HepG2 (cell line): ENCODE results near the gene APOC3. TPM values are rescaled to one million over a fixed set of nuclear protein-coding genes. Genes with fewer than 3 reads are reported as not detected.

ENCODE experiments used
- CEBPB ChIP-seq: IDR thresholded peaks from 2 replicates; pipeline ENCODE4 v1.6.1; 2011; ENCODE audit warnings: low read depth, low read length, improper control_type of control experiment, borderline replicate concordance
- DPF2 ChIP-seq: sonication (generic); formaldehyde crosslinking; IDR thresholded peaks from 2 replicates; pipeline ENCODE4 v1.4.0; 2020; ENCODE audit warnings: mild to moderate bottlenecking, low read depth, missing genetic modification reagents, borderline replicate concordance
- EP300 ChIP-seq, 3 experiments: sonication (generic) in 1 of 3; formaldehyde crosslinking in 1 of 3; IDR thresholded peaks; 2 replicates each; pipeline versions ENCODE4 v1.5.1 to v1.6.1; 2011 to 2020; ENCODE audit warnings: low read depth in 2 of 3, low read length in 2 of 3, borderline replicate concordance in 1 of 3, improper control_type of control experiment in 1 of 3, mild to moderate bottlenecking in 1 of 3, missing genetic modification reagents in 1 of 3, moderate library complexity in 1 of 3
- FOXJ3 ChIP-seq: sonication (generic); formaldehyde crosslinking; IDR thresholded peaks from 2 replicates; pipeline ENCODE4 v1.4.0; 2020; ENCODE audit warnings: missing genetic modification reagents, mild to moderate bottlenecking, borderline replicate concordance
- KLF15 ChIP-seq: sonication (generic); formaldehyde crosslinking; IDR thresholded peaks from 2 replicates; pipeline ENCODE4 v1.8.1; 2023; ENCODE audit warnings: borderline replicate concordance, mild to moderate bottlenecking, inconsistent platforms, missing genetic modification reagents, mixed read lengths
- NKX3-1 ChIP-seq: sonication (generic); formaldehyde crosslinking; IDR thresholded peaks from 2 replicates; pipeline ENCODE4 v1.5.0; 2020; ENCODE audit warnings: missing genetic modification reagents
- SRSF1 ChIP-seq: fragments of 200-400 bp; formaldehyde crosslinking; optimal IDR thresholded peaks from 2 replicates; pipeline ENCODE3; 2017; ENCODE audit warnings: mild to moderate bottlenecking, low read depth, low read length, moderate library complexity
- TFDP1 ChIP-seq: IDR thresholded peaks from 2 replicates; pipeline ENCODE4 v1.6.1; 2016; ENCODE audit warnings: missing compliant biosample characterization, missing genetic modification reagents, borderline replicate concordance
- ZNF205 ChIP-seq: IDR thresholded peaks from 2 replicates; pipeline ENCODE4 v1.6.1; 2018; ENCODE audit warnings: missing biosample characterization, missing genetic modification reagents
- ZNF407 ChIP-seq: sonication (generic); formaldehyde crosslinking; IDR thresholded peaks from one replicate; pipeline ENCODE4 v1.5.1; 2020; ENCODE audit warnings: mild to moderate bottlenecking, missing genetic modification reagents; ENCODE audit errors: not compliant biosample characterization
- ZNF564 ChIP-seq: sonication (generic); formaldehyde crosslinking; IDR thresholded peaks from 2 replicates; pipeline ENCODE4 v1.8.1; 2023; ENCODE audit warnings: mild to moderate bottlenecking, missing genetic modification reagents
- ZSCAN5A ChIP-seq: sonication (generic); formaldehyde crosslinking; IDR thresholded peaks from 2 replicates; pipeline ENCODE4 v1.8.0; 2022; ENCODE audit warnings: mild to moderate bottlenecking, missing genetic modification reagents, borderline replicate concordance
- polyA plus RNA-seq, 8 experiments: library from polyadenylated mRNA; depleted of rRNA in 3 of 8; stranded (reverse) in 7 of 8; unstranded in 1 of 8; fragments of >200 nt; fragmentation: Illumina TruSeq in 4 of 8; extraction: Trizol in 4 of 8; gene quantifications; 2 replicates each; pipeline versions ENCODE4 v1.2.1 to v1.2.3, GENCODE V29; 2011 to 2016; ENCODE audit warnings: low read depth in 4 of 8, missing spikeins in 1 of 8, mixed read lengths in 1 of 8; ENCODE audit not compliant: insufficient read depth in 1 of 8
- total RNA-seq, 5 experiments: library from RNA; depleted of rRNA; stranded (reverse); fragments of >200 nt; fragmentation: Illumina TruSeq; extraction: Trizol; gene quantifications; 2 replicates each; pipeline ENCODE4 v1.2.3, GENCODE V29; 2016; ENCODE audit warnings: low read depth in 1 of 5

APOC3 gene
- total and polyA plus RNA-seq, 2 of the 13 experiments (the other 11 are each of a cell fraction or from before 2014, with no cell fraction given): 314 to 687 TPM

GRCh38 chr11:116792144-116792868, 37.4 kb upstream of the APOC3 start (continued):
- TF ChIP-seq ZSCAN5A (CRISPR knock-in tag): no peak
- TF ChIP-seq KLF15 (CRISPR knock-in tag): no peak
- TF ChIP-seq TFDP1 (CRISPR knock-in tag): no peak; the same call in 1 of the 2 replicates
- peak; percentile 19 to 84; a peak in 3 of 4 replicates for TF ChIP-seq EP300 (IDR thresholded peaks at IDR 0.05; ENCODE audit: low read depth in 2 of 2, low read length in 2 of 2)
- TF ChIP-seq EP300 (CRISPR knock-in tag; IDR thresholded peaks at IDR 0.05; ENCODE audit: borderline replicate concordance): peak; percentile 49; the same call in 1 of the 2 replicates
- 0 out of 2 replicates have a peak, but pooled peaks have one; percentile 14 for TF ChIP-seq DPF2 (CRISPR knock-in tag)
- peak; percentile 63; the same call in 1 of the 2 replicates for TF ChIP-seq FOXJ3 (CRISPR knock-in tag)
- no peak for TF ChIP-seq NKX3-1
- no peak for TF ChIP-seq ZNF407 (CRISPR knock-in tag)
- 0 out of 2 replicates have a peak, but pooled peaks have one; percentile 64 for TF ChIP-seq ZNF564 (CRISPR knock-in tag)
- TF ChIP-seq ZNF205 (CRISPR knock-in tag): peak; percentile 58; the same call in 1 of the 2 replicates
- TF ChIP-seq CEBPB: peak; percentile 60
- no peak for TF ChIP-seq SRSF1
